A673 (cell line): ENCODE results near the gene MVB12B. TPM values are rescaled to one million over a fixed set of nuclear protein-coding genes. Genes with fewer than 3 reads are reported as not detected.

Source experiments
- BruUV-seq: library from RNA; stranded (reverse); fragments of 400-500 nt; replicated peaks from 2 replicates; lab custom pipeline; 2021; lab: Mats Ljungman, UMichigan
- CTCF ChIA-PET: fragments of 300-600 bp; sonication (Branson Sonifier 250); formaldehyde crosslinking; loops from one replicate; lab custom pipeline; 2022; ENCODE audit warnings: antibody characterized with exemption; lab: Charles Lee
- POLR2A ChIA-PET: fragments of 300-600 bp; sonication (Branson Sonifier 250); formaldehyde crosslinking; loops from one replicate; lab custom pipeline; 2022; ENCODE audit warnings: antibody characterized with exemption; ENCODE audit not compliant: low non-redundant PET; lab: Charles Lee
- DNase-seq: peaks from one replicate; pipeline ENCODE4 v3.0.0-alpha.2; 2015; ENCODE audit warnings: low spot score
- H3K27ac ChIP-seq: fragments of 200-600 bp; sonication (generic); 2 replicates; pipeline ENCODE4 v1.5.1; 2016; ENCODE audit warnings: mixed run types, low read depth, mild to moderate bottlenecking, mixed read lengths, antibody characterized with exemption, low read length; ENCODE audit not compliant: poor library complexity, severe bottlenecking
- H3K27me3 ChIP-seq: fragments of 200-600 bp; sonication (generic); replicated peaks from 2 replicates; pipeline ENCODE4 v1.6.1; 2017; ENCODE audit warnings: mixed run types, low read depth, mild to moderate bottlenecking, mixed read lengths, antibody characterized with exemption, low read length; ENCODE audit not compliant: insufficient read depth, poor library complexity
- H3K36me3 ChIP-seq: fragments of 200-600 bp; sonication (generic); 2 replicates; pipeline ENCODE4 v1.6.1; 2016; ENCODE audit warnings: mixed run types, mild to moderate bottlenecking, mixed read lengths, antibody characterized with exemption, low read length; ENCODE audit not compliant: insufficient read depth, poor library complexity, severe bottlenecking
- H3K4me1 ChIP-seq: fragments of 200-600 bp; sonication (generic); 2 replicates; pipeline ENCODE4 v1.6.1; 2017; ENCODE audit warnings: mixed run types, mild to moderate bottlenecking, mixed read lengths, antibody characterized with exemption, low read length; ENCODE audit not compliant: insufficient read depth, poor library complexity, severe bottlenecking
- H3K4me3 ChIP-seq: fragments of 200-600 bp; sonication (generic); 2 replicates; pipeline ENCODE4 v1.5.1; 2016; ENCODE audit warnings: low read depth, mixed run types, mild to moderate bottlenecking, mixed read lengths, low read length; ENCODE audit not compliant: poor library complexity, severe bottlenecking
- H3K9me3 ChIP-seq: fragments of 200-600 bp; sonication (generic); 2 replicates; pipeline ENCODE4 v1.6.1; 2016; ENCODE audit warnings: mixed run types, low read depth, mild to moderate bottlenecking, mixed read lengths, antibody characterized with exemption, low read length; ENCODE audit not compliant: poor library complexity, severe bottlenecking
- CTCF ChIP-seq: fragments of 300-800, 200-600 bp; sonication (generic); conservative IDR thresholded peaks from 2 replicates; pipeline ENCODE4 v1.5.1; 2017; ENCODE audit warnings: low read depth, mild to moderate bottlenecking, antibody characterized with exemption, low read length, moderate library complexity, mixed read lengths
- EZH2 ChIP-seq: fragments of 200-600 bp; sonication (generic); IDR thresholded peaks from 2 replicates; pipeline ENCODE4 v1.6.1; 2017; ENCODE audit warnings: borderline replicate concordance, low read depth, mild to moderate bottlenecking, mixed read lengths, antibody characterized with exemption, low read length; ENCODE audit not compliant: poor library complexity, severe bottlenecking
- intact Hi-C: fragments of 100-400 bp; cut with micrococcal nuclease; formaldehyde crosslinking; loops from one replicate; pipeline ENCODE4 v1.10.0; 2022; ENCODE audit not compliant: unreplicated experiment
- total RNA-seq: library from RNA; stranded (reverse); gene quantifications from 2 replicates; pipeline ENCODE4 v1.2.3, GENCODE V29; 2021

Gene MVB12B
- total RNA-seq, 1 experiment from 2014 or later, result 12.3 TPM

- H3K27ac ChIP-seq, result no peak overlapping the region
- POLR2A ChIA-PET, result no interaction called here
- H3K27me3 ChIP-seq, result no peaks in the 10 kb centered on the region
- no peaks in the 10 kb centered on the region for H3K36me3 ChIP-seq
- intact Hi-C loops, result no loop called here
- no peak overlapping the region for H3K4me3 ChIP-seq
- no peak for DNase-seq
- CTCF ChIA-PET, result interaction anchor here (0.6 kb wide), 1 partner anchor 90 kb away, joined by 3 read pairs; no protein-coding TSS in a partner anchor
- BruUV-seq, result no TSS peak
- H3K4me1 ChIP-seq, result no peaks in the 10 kb centered on the region
- TF ChIP-seq CTCF (no peak), EZH2 (no peak)
- H3K9me3 ChIP-seq, result no peaks in the 10 kb centered on the region
Measured at GRCh38 chr9:126295082-126295477, 31.5 kb upstream of the MVB12B start.

- Histone ChIP-seq H3K36me3 (no peaks in the 10 kb centered on the region), H3K27me3 (no peaks in the 10 kb centered on the region), H3K4me1 (no peaks in the 10 kb centered on the region), H3K9me3 (no peaks in the 10 kb centered on the region), H3K27ac (no peak overlapping the region), H3K4me3 (no peak overlapping the region)
- intact Hi-C loops, result no loop called here
- no TSS peak for BruUV-seq
- no peak for TF ChIP-seq EZH2
- no peak for TF ChIP-seq CTCF
- ChIA-PET POLR2A (no interaction called here), CTCF (no interaction called here)
- no peak for DNase-seq
Measured at GRCh38 chr9:126295516-126295915, 31.1 kb upstream of the MVB12B start.

DNA sequence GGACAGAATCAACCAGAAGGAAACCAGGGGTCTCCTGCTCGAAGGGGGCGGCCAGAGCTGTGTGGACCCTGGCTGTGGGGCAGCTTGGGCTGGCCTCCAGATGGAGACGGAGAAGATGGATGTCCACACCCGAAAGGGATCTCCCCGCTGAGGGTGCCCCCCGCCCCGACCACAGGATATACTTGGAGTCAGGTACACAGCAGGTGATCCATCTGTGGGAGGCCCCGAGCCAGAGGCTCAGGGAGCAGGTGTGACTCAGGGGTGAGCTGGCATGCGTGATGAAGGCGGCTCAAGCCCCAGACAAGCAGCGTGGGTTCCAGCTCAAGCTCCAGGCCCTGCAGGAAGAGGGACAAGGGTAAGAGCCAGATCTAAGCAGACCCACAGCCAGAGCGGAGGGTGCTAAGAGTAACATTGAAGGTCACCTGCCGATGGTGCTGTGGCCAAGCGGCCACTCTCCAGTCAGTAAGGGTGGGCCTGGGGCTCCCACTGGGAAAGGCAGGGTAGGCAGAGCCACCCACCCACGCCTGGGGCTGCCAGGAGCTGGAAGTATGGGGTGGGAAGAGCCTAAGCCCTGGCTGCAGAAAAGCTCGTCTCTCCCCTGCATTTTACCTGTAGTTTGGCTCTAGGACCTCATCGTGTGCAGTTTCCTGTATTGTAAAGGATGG lies 30.6 kb upstream of the MVB12B start:
- no peak for DNase-seq

More for the DNA sequence above, 30.6 kb upstream of the MVB12B start:
- H3K36me3 ChIP-seq, result no peaks in the 10 kb centered on the region
- H3K9me3 ChIP-seq, result no peaks in the 10 kb centered on the region
- ChIA-PET POLR2A (no interaction called here), CTCF (no interaction called here)
- no peak overlapping the region for H3K4me3 ChIP-seq
- no peaks in the 10 kb centered on the region for H3K27me3 ChIP-seq
- TF ChIP-seq EZH2 (no peak), CTCF (no peak)
- intact Hi-C loops, result no loop called here
- H3K27ac ChIP-seq, result no peak overlapping the region
- BruUV-seq, result no TSS peak
- no peaks in the 10 kb centered on the region for H3K4me1 ChIP-seq
